ENCODE measurements around the gene LRRC23.

- TF ChIP-seq TAF1 (IDR thresholded peaks at IDR 0.05; ENCODE audit: low read depth, low read length) = no peak
- no peak; the same call in none of the 2 replicates for TF ChIP-seq POLR2A (IDR thresholded peaks at IDR 0.05; ENCODE audit: low read depth, low read length)
Measured at GRCh38 chr12:6945613-6946012, 41.0 kb downstream of the LRRC23 start.
